NCI-H82 treated with DMSO at 0.1 percent for 48 hours (cell line): ENCODE results near the gene RNF225.
"Not testable (repeated sequence)": the region's sequence is repeated elsewhere in the genome, so short reads cannot be mapped to it uniquely, and the experiment has no call there.

Experiments used
- DNase-seq: peaks from one replicate; lab custom pipeline; 2025; ENCODE audit not compliant: unreplicated experiment; lab: John Stamatoyannopoulos, UW

Gene RNF225

DNA sequence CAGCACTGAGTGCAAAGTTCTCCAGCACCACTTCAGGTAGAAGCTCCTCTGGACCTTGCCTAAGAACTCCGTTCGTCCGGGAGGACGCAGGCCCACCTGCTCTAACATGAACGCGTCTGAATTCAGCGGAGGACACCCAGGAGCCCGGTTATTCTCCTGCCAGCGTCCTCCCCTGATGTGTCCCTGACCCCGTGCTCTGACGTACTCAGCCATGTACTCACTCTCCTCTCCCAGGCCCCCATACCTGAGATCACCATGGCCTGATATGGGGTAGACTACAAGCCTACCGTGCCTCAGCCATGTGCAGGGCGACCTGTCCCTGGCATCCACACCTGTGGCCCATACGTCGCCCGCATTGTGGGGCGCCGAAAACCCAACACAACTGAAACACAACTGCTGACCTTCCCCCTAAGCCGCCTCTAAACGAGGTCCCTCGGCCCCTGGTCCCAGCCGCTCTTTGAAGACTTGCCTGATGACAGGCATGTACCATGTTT lies 12.2 kb downstream of the RNF225 start:
- no peak for DNase-seq

DNA sequence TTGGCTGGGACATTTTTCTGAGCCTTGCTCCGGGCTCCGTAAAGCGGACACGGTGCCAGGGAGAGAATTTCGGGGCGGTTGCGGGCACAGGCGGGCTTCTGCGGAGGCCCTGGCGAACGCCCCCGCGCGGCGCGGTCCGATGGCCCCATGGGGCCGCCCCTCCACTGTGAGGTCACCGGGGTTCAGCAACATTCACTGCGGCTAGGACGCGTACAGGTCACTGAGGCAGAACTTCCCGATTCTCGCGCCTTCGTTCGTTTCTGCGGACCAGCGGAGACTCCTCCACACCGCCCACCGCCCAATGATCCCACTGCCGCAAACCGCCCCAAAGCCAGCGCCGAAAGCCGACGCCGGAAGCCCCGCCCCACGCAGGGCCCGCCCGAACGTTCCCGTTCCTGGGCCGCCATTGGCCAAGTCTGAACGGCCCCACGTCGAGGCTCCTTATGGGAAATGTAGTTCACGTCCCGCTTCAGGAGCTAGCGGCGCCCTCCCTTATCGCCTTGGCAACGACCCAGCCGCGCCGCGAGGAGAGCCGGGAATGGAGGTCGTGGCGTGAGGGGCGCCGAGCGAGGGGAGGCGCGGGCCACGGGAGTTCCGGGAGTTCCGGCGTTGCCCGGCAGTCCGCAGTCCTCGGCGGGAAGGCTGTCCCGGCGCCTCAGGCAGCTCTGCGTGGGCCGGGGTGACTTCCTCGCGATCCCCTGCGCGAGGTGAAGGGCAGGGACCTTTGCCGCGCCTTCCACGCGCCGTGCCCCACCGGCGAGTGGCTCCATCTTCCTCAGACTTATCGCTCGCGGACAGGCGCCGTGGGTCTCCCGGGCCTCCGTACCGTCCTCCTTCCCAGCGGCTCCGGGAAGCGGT lies 12.9 kb downstream of the RNF225 start, which contains the start of gene ZNF584:
Gene ZNF584, plus strand, starts transcription at position 498 of the 858 bp plus-strand sequence. CDS start 499 bp downstream, outside the sequence.
- DNase-seq: peak; percentile 92

DNA sequence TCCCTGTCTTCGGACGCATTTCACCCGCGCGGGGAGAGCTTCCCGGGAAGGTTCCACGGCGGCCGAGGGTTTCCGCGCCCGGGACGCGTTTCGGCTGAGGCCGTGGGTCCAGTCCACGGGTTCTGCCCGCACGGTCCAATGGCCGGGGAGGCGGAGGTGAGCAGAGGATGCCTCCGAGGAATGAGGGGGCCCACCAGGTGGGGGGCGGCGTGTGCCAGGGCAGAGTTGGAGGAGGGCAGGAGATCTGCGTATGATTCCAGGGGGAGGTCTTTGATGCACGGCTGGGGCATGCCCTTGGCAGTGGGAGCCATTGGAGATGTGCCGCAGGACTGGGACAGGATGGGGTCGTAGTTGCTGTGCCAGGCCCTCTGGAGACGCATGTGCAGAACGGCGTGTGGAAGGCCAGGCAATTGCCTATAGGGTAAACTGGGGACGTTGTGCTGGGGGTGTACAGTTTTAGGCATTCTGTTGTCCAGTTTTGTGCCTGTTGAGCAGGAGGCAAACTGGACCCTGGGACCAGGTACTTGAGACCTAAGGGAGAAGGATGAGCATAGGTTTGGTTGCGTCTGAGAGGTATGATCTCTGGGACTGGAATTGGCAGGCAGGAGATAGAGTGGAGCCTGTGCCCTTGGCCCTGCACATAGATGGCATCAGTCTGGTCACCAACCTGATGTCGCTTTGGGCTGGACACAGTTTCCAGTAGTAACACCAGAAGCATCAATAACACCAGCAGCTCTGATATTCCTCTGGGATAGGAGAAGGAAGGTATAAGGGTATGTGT lies 13.7 kb downstream of the RNF225 start:
- no peak for DNase-seq

DNA sequence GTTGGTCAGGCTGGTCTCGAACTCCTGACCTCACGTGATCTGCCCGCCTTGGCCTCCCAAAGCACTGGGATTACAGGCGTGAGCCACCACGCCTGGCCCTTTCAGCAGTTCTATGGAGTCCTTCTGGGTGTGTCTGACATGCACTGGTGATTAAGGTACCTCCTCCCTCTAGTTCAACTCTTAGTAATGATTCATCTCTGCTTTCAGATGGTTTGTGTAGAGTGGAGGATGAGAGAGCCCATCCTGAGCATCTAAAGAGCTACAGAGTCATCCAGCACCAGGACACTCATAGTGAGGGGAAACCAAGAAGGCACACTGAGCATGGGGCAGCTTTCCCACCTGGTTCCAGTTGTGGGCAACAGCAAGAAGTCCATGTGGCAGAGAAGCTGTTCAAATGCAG lies 21.1 kb downstream of the RNF225 start:
- DNase-seq: no peak

DNA sequence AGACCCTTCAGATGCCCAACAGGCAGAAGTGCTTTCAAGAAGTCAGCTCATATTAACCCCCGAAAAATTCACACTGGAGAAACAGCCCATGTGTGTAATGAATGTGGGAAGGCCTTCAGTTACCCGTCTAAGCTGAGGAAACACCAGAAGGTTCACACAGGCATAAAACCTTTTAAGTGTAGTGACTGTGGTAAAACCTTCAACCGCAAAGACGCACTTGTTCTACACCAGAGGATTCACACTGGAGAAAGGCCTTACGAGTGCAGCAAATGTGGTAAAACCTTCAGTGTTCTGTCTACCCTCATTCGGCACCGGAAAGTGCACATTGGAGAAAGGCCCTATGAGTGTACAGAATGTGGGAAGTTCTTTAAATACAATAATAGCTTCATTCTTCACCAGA lies 21.6 kb downstream of the RNF225 start:
- no peak for DNase-seq

DNA sequence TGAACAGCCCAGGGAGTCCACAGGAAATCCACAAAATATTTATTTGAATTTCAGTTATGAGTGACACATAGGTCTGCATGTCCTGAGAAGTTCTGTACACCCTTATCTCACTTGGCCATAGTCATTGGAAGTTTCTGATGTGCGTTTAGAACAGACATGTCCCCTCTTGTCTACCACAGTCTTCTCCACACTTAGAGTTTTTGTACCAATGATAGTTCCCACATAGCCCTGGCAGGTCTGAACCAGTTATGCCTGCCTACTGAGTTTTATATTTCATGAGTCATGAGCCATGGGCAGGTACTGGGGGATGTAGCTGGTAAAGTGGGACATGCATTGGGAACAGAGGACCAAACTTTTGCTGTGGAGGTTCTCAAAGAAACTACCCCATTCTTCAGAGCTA lies 33.2 kb downstream of the RNF225 start:
- no peak for DNase-seq

DNA sequence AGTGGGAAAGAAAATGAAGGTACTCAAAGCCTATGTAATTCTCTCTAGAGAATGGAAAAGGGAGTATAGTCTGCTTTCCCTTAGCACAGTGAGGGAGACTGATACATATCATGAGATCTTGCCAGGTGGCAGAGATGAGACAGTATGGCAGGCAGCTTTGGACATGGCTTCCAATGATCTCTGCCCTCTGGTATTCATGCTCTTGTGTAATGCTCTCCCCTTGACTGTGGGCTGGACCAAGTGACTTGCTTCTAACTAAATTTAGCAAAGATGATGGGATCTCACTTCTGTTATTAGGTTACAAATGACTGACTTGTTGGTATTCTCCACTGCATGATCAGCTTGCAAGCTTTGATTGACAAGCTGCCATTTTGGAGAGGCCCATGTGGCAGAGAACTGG lies 34.3 kb downstream of the RNF225 start:
- DNase-seq: no peak

DNA sequence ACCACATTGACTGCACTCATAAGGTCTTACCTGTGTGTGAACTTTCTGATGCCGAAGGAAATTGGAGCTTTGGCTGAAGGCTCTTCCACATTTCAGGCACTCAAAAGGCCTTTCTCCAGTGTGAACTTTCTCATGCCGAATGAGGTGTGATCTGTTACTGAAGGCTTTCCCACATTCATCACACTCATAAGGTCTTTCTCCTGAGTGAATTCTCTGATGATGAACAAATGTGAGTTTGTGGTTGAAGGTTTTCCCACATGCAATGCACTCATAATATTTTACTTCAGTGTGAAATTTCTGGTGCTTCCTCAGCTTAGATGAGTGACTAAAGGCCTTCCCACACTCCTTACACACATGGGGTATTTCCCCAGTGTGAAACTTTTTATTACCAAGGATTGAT lies 38.8 kb downstream of the RNF225 start:
- DNase-seq: no peak

DNA sequence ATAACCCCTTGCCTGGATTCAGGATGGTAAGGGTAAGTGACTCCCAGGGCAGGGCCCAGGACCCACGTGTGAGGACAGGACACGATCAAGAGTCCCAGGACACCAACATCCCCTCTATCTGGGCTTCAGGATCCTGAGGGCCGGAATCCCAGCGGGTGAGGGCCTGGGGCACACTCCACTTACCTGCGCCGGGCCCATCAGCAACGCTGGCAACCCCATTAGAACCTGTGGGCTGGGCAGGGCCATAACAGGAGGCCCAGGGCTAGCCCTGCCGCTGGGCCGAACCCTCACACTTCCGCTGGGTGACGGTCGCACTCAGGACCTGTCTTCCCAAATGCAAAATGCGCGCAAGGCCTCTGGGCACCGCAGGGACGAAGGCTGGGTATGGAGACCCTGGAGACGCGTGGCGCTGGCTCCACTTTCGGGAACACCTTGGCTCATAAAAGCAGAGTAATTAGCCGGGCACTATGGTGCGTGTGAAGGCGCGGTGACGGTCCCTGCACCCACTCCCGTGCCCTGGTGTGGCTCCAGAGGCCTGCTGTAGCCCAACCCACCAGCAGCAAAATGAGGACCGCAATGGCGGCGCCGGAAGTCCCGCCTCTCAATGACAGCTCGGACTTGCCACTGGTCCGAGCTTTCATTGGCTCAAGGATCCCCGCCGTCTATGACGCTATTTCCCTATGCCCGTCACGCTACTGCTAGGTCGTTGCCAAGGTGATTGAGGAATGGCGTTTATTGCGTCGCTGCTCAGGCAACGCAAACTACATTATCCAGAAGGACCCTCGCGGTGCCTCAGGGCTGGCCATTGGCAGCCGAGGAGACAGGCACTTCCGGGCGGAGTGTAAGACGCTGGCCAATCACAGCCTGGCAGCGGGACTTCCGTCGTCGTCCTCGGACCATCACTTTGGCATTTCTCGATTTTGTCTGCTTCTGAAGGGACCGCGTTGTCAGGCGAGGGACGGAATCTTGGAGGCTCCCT lies 44.4 kb downstream of the RNF225 start, which contains the start of gene ZNF132:
Gene ZNF132, minus strand, starts transcription at position 578 of the 979 bp plus-strand sequence. Its CDS starts 332 bp downstream, at position 246.
- peak; percentile 65 for DNase-seq

DNA sequence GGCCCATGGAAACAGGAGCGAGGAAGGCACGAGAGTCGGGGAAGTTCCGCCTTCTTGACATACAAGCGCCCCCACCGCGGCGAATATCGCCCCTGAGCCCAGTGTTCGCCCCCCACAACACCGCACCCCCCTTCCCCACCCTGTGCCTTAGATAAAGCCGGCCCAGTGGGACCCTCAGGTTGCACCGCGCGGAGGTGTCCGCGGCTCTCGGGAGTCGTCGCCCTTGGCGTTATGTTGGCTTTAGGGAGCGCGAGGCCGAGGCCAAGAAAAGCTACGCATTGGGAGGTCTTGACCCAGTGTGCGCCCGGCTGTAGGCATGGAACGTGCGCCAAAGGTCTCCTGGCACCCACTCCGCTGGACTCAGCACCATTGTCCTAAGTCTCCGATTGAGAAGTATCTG lies 45.1 kb downstream of the RNF225 start:
- DNase-seq: no peak

DNA sequence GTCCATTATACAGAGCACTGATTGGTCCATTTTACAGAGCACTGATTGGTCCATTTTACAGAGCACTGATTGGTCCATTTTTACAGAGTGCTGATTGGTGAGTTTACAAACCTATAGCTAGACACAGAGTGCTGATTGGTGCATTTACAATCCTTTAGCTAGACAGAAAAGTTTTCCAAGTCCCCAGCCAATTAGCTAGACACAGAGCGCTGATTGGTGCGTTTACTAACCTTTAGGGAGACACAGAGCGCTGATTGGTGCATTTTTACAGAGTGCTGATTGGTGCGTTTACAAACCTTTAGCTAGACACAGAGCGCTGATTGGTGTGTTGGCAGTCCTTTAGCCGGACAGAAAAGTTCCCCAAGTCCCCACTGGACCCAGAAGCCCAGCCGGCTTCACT lies 47.5 kb downstream of the RNF225 start:
- not testable (repeated sequence) for DNase-seq
